Activated CD4-positive, alpha-beta T cell treated with anti-CD3 and anti-CD28 coated beads for 36 hours (primary cell): ENCODE data around the gene FOLR2. TPM values are rescaled to one million over a fixed set of nuclear protein-coding genes. Genes with fewer than 3 reads are reported as not detected.
"Not testable (repeated sequence)": the region's sequence is repeated elsewhere in the genome, so short reads cannot be mapped to it uniquely, and the experiment has no call there.

Source experiments
- ATAC-seq: fragments of 200-7000 bp; cut with Tn5 transposase; one replicate; pipeline ENCODE4 v1.10.0; 2021; ENCODE audit warnings: mild to moderate bottlenecking, moderate library complexity
- CTCF ChIA-PET: fragments of 350-600 bp; sonication (Branson Sonifier 250); formaldehyde crosslinking; loops from one replicate; lab custom pipeline; 2021; ENCODE audit warnings: antibody characterized with exemption; lab: Charles Lee
- POLR2A ChIA-PET: fragments of 350-600 bp; sonication (Branson Sonifier 250); formaldehyde crosslinking; loops from one replicate; lab custom pipeline; 2021; ENCODE audit warnings: antibody characterized with exemption, inconsistent platforms; lab: Charles Lee
- DNase-seq: peaks from one replicate; pipeline ENCODE4 v3.0.0-alpha.2; 2020
- H3K27ac Mint-ChIP-seq: one replicate; pipeline ENCODE4 v1.8.0; 2021; ENCODE audit warnings: mixed read lengths
- H3K27me3 Mint-ChIP-seq: one replicate; pipeline ENCODE4 v1.8.0; 2021; ENCODE audit warnings: mixed read lengths
- H3K36me3 Mint-ChIP-seq: one replicate; pipeline ENCODE4 v1.8.0; 2021; ENCODE audit warnings: low read depth, mixed read lengths
- H3K4me1 Mint-ChIP-seq: one replicate; pipeline ENCODE4 v1.8.0; 2021; ENCODE audit warnings: mixed read lengths
- H3K4me3 Mint-ChIP-seq: one replicate; pipeline ENCODE4 v1.8.0; 2021; ENCODE audit warnings: mild to moderate bottlenecking, moderate library complexity, mixed read lengths
- H3K9me3 Mint-ChIP-seq: one replicate; pipeline ENCODE4 v1.8.0; 2021; ENCODE audit warnings: low read depth, mixed read lengths
- intact Hi-C, 2 experiments: fragments of 100-400 bp; cut with DNase I in 1 of 2; cut with micrococcal nuclease in 1 of 2; formaldehyde crosslinking; loops; one replicate each; pipeline versions ENCODE4 v1.14.2 to v1.15.1; 2022 to 2024; cut with DNase I, micrococcal nuclease
- total RNA-seq, 2 experiments: library from RNA; stranded (reverse); gene quantifications; one replicate each; pipeline ENCODE4 v1.2.3, GENCODE V29; 2021

FOLR2 gene
- total RNA-seq, 2 experiments from 2014 or later, result not detected

- H3K4me1 Mint-ChIP-seq, result peaks cover 12% of the 10 kb centered on the region
- intact Hi-C loops, result loop anchor here in 1 of 2 experiments (1.0 kb wide), 1 partner anchor 38 kb away; no protein-coding TSS in a partner anchor
- H3K9me3 Mint-ChIP-seq, H3K27ac Mint-ChIP-seq, CTCF ChIA-PET, DNase-seq, POLR2A ChIA-PET, H3K36me3 Mint-ChIP-seq, ATAC-seq, H3K27me3 Mint-ChIP-seq, H3K4me3 Mint-ChIP-seq: not testable (repeated sequence)
Measured at GRCh38 chr11:72181553-72181958, 35.0 kb upstream of the FOLR2 start.

- no peaks in the 10 kb centered on the region for H3K9me3 Mint-ChIP-seq
- DNase-seq (no peak), ATAC-seq (no peak)
- no peak overlapping the region for H3K4me3 Mint-ChIP-seq
- peaks cover 4% of the 10 kb centered on the region for H3K27me3 Mint-ChIP-seq
- intact Hi-C loops, result no loop called here
- no peaks in the 10 kb centered on the region for H3K36me3 Mint-ChIP-seq
- CTCF ChIA-PET, result interaction anchor here (0.9 kb wide), 1 partner anchor 59 kb away, joined by 4 read pairs; no protein-coding TSS in a partner anchor
- POLR2A ChIA-PET, result no interaction called here
- H3K4me1 Mint-ChIP-seq, result peaks cover 1% of the 10 kb centered on the region
- no peak overlapping the region for H3K27ac Mint-ChIP-seq
Measured at GRCh38 chr11:72188267-72188666, 28.3 kb upstream of the FOLR2 start.

DNA sequence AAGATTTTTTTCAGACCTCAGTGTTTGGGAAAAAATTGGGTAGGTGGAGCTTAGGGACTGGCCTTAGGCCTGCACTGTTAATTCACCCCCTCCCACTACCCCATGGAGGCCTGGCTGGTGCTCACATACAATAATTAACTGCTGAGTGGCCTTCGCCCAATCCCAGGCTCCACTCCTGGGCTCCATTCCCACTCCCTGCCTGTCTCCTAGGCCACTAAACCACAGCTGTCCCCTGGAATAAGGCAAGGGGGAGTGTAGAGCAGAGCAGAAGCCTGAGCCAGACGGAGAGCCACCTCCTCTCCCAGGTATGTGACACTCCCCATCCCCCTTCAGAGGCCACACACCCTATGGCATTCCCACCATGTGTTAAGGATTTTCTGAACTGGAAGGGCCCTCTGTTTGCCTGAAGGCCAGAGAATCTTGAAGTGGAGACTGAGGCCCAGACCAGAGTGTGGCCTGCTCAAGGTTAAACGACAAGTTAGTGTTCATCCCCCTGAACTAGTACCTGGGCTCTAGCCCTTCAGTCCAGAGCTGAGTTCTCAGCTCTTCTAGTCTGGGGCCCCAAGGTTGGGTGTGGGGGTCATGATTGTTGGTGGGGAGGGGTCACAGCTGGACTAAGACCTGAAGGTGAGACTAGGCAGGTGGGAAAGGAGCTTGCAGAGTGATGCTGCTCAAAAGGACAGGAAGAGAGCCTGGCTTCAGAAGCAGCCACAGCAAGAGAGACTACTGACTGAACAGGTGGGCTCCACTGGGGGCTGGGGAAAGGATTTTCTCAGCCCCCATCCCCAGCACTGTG lies 26.9 kb upstream of the FOLR2 start:
- Mint-ChIP-seq H3K27ac (no peak overlapping the region), H3K4me1 (no peaks in the 10 kb centered on the region), H3K4me3 (no peak overlapping the region), H3K27me3 (no peaks in the 10 kb centered on the region), H3K9me3 (no peaks in the 10 kb centered on the region), H3K36me3 (no peaks in the 10 kb centered on the region)
- POLR2A ChIA-PET, result no interaction called here
- no peak for ATAC-seq
- CTCF ChIA-PET, result interaction anchor here (1.1 to 1.2 kb wide), 2 partner anchors 46 to 241 kb away, joined by 3 to 4 read pairs; no protein-coding TSS in a partner anchor
- intact Hi-C loops, result no loop called here
- DNase-seq, result no peak

GRCh38 chr11:72190631-72191071 lies 25.9 kb upstream of the FOLR2 start:
- intact Hi-C loops, result no loop called here

DNA sequence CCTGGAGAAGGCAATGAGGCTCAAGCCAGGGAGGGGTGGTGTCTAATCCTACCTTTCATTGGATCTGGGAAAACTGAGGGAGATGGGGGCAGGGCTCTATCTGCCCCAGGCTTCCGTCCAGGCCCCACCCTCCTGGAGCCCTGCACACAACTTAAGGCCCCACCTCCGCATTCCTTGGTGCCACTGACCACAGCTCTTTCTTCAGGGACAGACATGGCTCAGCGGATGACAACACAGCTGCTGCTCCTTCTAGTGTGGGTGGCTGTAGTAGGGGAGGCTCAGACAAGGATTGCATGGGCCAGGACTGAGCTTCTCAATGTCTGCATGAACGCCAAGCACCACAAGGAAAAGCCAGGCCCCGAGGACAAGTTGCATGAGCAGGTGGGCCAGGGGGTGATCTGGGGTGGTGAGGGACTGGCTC lies 24.6 kb upstream of the FOLR2 start, which contains the start of gene FOLR1:
FOLR1 (plus strand) TSS at position 180 of the 421 bp plus-strand sequence; CDS start at position 214, 34 bp downstream.
- H3K4me1 Mint-ChIP-seq, result no peaks in the 10 kb centered on the region
- H3K27ac Mint-ChIP-seq, result no peak within 1 kb of the TSS
- H3K36me3 Mint-ChIP-seq, result no peaks in the 10 kb centered on the region
- ChIA-PET POLR2A (no interaction called here), CTCF (interaction anchor here (0.6 kb wide), 1 partner anchor 200 kb away, joined by 4 read pairs; no protein-coding TSS in a partner anchor)
- intact Hi-C loops, result no loop called here
- H3K4me3 Mint-ChIP-seq, result no peak within 1 kb of the TSS
- H3K27me3 Mint-ChIP-seq, result no peaks in the 10 kb centered on the region
- DNase-seq (no peak), ATAC-seq (no peak)
- H3K9me3 Mint-ChIP-seq, result no peaks in the 10 kb centered on the region

More at GRCh38 chr11:72190631-72191071, 25.9 kb upstream of the FOLR2 start:
- DNase-seq (no peak), ATAC-seq (no peak)
- CTCF ChIA-PET, result interaction anchor here (0.5 to 1.3 kb wide), 3 partner anchors 58 to 1624 kb away, joined by 3 to 4 read pairs (median 4); no protein-coding TSS in a partner anchor
- no peak overlapping the region for H3K4me3 Mint-ChIP-seq
- no peaks in the 10 kb centered on the region for H3K36me3 Mint-ChIP-seq
- H3K4me1 Mint-ChIP-seq, result no peaks in the 10 kb centered on the region
- H3K27ac Mint-ChIP-seq, result no peak overlapping the region
- H3K27me3 Mint-ChIP-seq, result no peaks in the 10 kb centered on the region
- no peaks in the 10 kb centered on the region for H3K9me3 Mint-ChIP-seq
- POLR2A ChIA-PET, result no interaction called here

DNA sequence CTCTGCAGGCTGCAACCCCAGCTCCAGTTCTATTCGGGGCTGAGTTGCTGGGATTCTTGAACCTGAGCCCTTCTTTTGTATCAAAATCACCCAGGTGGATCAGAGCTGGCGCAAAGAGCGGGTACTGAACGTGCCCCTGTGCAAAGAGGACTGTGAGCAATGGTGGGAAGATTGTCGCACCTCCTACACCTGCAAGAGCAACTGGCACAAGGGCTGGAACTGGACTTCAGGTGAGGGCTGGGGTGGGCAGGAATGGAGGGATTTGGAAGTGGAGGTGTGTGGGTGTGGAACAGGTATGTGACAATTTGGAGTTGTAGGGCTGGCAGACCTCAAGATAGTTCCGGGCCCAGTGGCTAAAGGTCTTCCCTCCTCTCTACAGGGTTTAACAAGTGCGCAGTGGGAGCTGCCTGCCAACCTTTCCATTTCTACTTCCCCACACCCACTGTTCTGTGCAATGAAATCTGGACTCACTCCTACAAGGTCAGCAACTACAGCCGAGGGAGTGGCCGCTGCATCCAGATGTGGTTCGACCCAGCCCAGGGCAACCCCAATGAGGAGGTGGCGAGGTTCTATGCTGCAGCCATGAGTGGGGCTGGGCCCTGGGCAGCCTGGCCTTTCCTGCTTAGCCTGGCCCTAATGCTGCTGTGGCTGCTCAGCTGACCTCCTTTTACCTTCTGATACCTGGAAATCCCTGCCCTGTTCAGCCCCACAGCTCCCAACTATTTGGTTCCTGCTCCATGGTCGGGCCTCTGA lies 20.9 kb upstream of the FOLR2 start:
- no peak for DNase-seq
- Mint-ChIP-seq H3K9me3 (no peaks in the 10 kb centered on the region), H3K27me3 (no peaks in the 10 kb centered on the region), H3K27ac (no peak overlapping the region), H3K36me3 (no peaks in the 10 kb centered on the region), H3K4me3 (no peak overlapping the region), H3K4me1 (no peaks in the 10 kb centered on the region)
- intact Hi-C loops, result no loop called here
- ATAC-seq, result no peak
- ChIA-PET POLR2A (no interaction called here), CTCF (interaction anchor here (1.0 kb wide), 1 partner anchor 83 kb away, joined by 3 read pairs; the partner anchor contains the start of gene ANAPC15)

DNA sequence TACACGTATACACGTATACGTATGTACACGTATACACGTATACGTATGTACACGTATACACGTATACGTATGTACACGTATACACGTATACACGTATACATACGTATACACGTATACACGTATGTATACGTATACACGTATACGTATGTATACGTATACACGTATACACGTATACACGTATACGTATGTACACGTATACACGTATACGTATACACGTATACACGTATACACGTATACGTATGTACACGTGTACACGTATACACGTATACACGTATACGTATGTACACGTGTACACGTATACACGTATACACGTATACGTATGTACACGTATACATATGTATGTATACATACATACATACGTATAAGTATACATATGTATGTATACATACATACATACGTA lies 15.1 kb upstream of the FOLR2 start:
- DNase-seq, H3K4me3 Mint-ChIP-seq, H3K36me3 Mint-ChIP-seq, CTCF ChIA-PET, intact Hi-C loops, H3K27me3 Mint-ChIP-seq, POLR2A ChIA-PET, H3K9me3 Mint-ChIP-seq, H3K27ac Mint-ChIP-seq, ATAC-seq, H3K4me1 Mint-ChIP-seq: not testable (repeated sequence)

- Mint-ChIP-seq H3K9me3 (no peaks in the 10 kb centered on the region), H3K4me1 (no peaks in the 10 kb centered on the region), H3K27me3 (no peaks in the 10 kb centered on the region), H3K27ac (no peak overlapping the region), H3K4me3 (no peak overlapping the region), H3K36me3 (no peaks in the 10 kb centered on the region)
- ATAC-seq (no peak), DNase-seq (no peak)
- POLR2A ChIA-PET, result no interaction called here
- CTCF ChIA-PET, result interaction anchor here (0.6 to 0.9 kb wide), 2 partner anchors 145 to 226 kb away, joined by 4 to 5 read pairs; no protein-coding TSS in a partner anchor
- intact Hi-C loops, result no loop called here
Measured at GRCh38 chr11:72202571-72202970, 14.0 kb upstream of the FOLR2 start.

- DNase-seq, result no peak
- no peak for ATAC-seq
Measured at GRCh38 chr11:72203163-72203562, 13.4 kb upstream of the FOLR2 start.

GRCh38 chr11:72204886-72205285 lies 11.7 kb upstream of the FOLR2 start:
- no peaks in the 10 kb centered on the region for H3K4me1 Mint-ChIP-seq
- H3K4me3 Mint-ChIP-seq, result no peak overlapping the region
- peaks cover 5% of the 10 kb centered on the region for H3K36me3 Mint-ChIP-seq
- H3K9me3 Mint-ChIP-seq, result peaks cover 13% of the 10 kb centered on the region
- ChIA-PET CTCF (no interaction called here), POLR2A (no interaction called here)
- peaks cover 8% of the 10 kb centered on the region for H3K27me3 Mint-ChIP-seq
- no peak for DNase-seq
- ATAC-seq, result no peak
- intact Hi-C loops, result no loop called here
- no peak overlapping the region for H3K27ac Mint-ChIP-seq

More at GRCh38 chr11:72203163-72203562, 13.4 kb upstream of the FOLR2 start:
- Mint-ChIP-seq H3K4me3 (no peak overlapping the region), H3K27ac (no peak overlapping the region), H3K9me3 (no peaks in the 10 kb centered on the region), H3K27me3 (peaks cover 1% of the 10 kb centered on the region), H3K36me3 (no peaks in the 10 kb centered on the region), H3K4me1 (no peaks in the 10 kb centered on the region)
- intact Hi-C loops, result no loop called here
- CTCF ChIA-PET, result interaction anchor here (0.9 kb wide), 1 partner anchor 226 kb away, joined by 4 read pairs; no protein-coding TSS in a partner anchor
- POLR2A ChIA-PET, result no interaction called here

GRCh38 chr11:72206794-72207193 lies 9.8 kb upstream of the FOLR2 start:
- H3K4me1 Mint-ChIP-seq, H3K36me3 Mint-ChIP-seq, DNase-seq, POLR2A ChIA-PET, H3K4me3 Mint-ChIP-seq, H3K27ac Mint-ChIP-seq, intact Hi-C loops, ATAC-seq: not testable (repeated sequence)
- H3K9me3 Mint-ChIP-seq, result peaks cover 14% of the 10 kb centered on the region
- CTCF ChIA-PET, result interaction anchor here (0.9 kb wide), 1 partner anchor 24 kb away, joined by 3 read pairs; no protein-coding TSS in a partner anchor
- peaks cover 10% of the 10 kb centered on the region for H3K27me3 Mint-ChIP-seq
